SK-N-SH (cell line): ENCODE data around the gene KLHL35. TPM values are rescaled to one million over a fixed set of nuclear protein-coding genes. Genes with fewer than 3 reads are reported as not detected.

Source experiments
- CTCF ChIA-PET: fragments of 300-600, 350-600 bp; formaldehyde crosslinking; extraction: SDS; loops from one replicate; lab custom pipeline; 2021; lab: Yijun Ruan, JAX
- POLR2A ChIA-PET: fragments of 350-600 bp; sonication (Branson Sonifier 250); formaldehyde crosslinking; extraction: SDS; loops from one replicate; lab custom pipeline; 2020; ENCODE audit warnings: antibody characterized with exemption, inconsistent platforms; lab: Yijun Ruan, JAX
- DNase-seq: peaks from one replicate; pipeline ENCODE4 v3.0.0; 2012
- H2AFZ ChIP-seq: fragments of 200-600 bp; sonication (generic); 2 replicates; pipeline ENCODE4 v1.8.1; 2016; ENCODE audit warnings: antibody characterized with exemption, mild to moderate bottlenecking, low read depth
- H3F3A ChIP-seq: fragments of 200-600 bp; sonication (generic); replicated peaks from 2 replicates; pipeline ENCODE3; 2016; ENCODE audit warnings: antibody characterized with exemption, mild to moderate bottlenecking; ENCODE audit not compliant: insufficient read depth
- H3K27ac ChIP-seq, 2 experiments: fragments of 200-500 bp in 1 of 2; fragments of 200-600 bp in 1 of 2; sonication (Bioruptor generic) in 1 of 2; sonication (generic), shearing (Covaris generic) in 1 of 2; 2 replicates each; pipeline versions ENCODE4 v1.5.1 to v1.6.1; 2014 to 2016; ENCODE audit warnings: low read depth in 2 of 2, inconsistent platforms in 1 of 2, low read length in 1 of 2, mild to moderate bottlenecking in 1 of 2, mixed read lengths in 1 of 2
- H3K27me3 ChIP-seq: fragments of 200-600 bp; sonication (generic), shearing (Covaris generic); 2 replicates; pipeline ENCODE4 v1.6.1; 2016; ENCODE audit warnings: mixed run types; ENCODE audit not compliant: insufficient read depth
- H3K36me3 ChIP-seq, 2 experiments: fragments of 200-500 bp in 1 of 2; fragments of 200-600 bp in 1 of 2; sonication (Bioruptor generic) in 1 of 2; sonication (generic) in 1 of 2; replicated peaks in 1 of 2; 2 replicates each; pipeline versions ENCODE3 to v1.5.1; 2014 to 2016; ENCODE audit warnings: low read length in 1 of 2, mild to moderate bottlenecking in 1 of 2; ENCODE audit not compliant: insufficient read depth in 2 of 2, control insufficient read depth in 1 of 2
- H3K4me1 ChIP-seq, 2 experiments: fragments of 200-500 bp in 1 of 2; fragments of 200-600 bp in 1 of 2; sonication (Bioruptor generic) in 1 of 2; sonication (generic), shearing (Covaris generic) in 1 of 2; 2 replicates each; pipeline versions ENCODE4 v1.5.1 to v1.6.1; 2014 to 2016; ENCODE audit warnings: low read depth in 1 of 2, low read length in 1 of 2, mixed run types in 1 of 2; ENCODE audit not compliant: insufficient read depth in 2 of 2, control insufficient read depth in 1 of 2
- H3K4me2 ChIP-seq: fragments of 200-600 bp; sonication (generic), shearing (Covaris generic); 2 replicates; pipeline ENCODE4 v1.6.1; 2017; ENCODE audit warnings: mixed run types
- H3K4me3 ChIP-seq, 2 experiments: fragments of 200-500 bp in 1 of 2; fragments of 200-600 bp in 1 of 2; sonication (Bioruptor generic) in 1 of 2; sonication (generic), shearing (Covaris generic) in 1 of 2; 2 replicates each; pipeline versions ENCODE4 v1.5.1 to v1.8.1; 2014 to 2016; ENCODE audit warnings: low read depth in 2 of 2, inconsistent platforms in 1 of 2, low read length in 1 of 2, mild to moderate bottlenecking in 1 of 2, mixed read lengths in 1 of 2, moderate library complexity in 1 of 2
- H3K79me2 ChIP-seq: fragments of 200-600 bp; sonication (generic); 2 replicates; pipeline ENCODE4 v1.8.1; 2017; ENCODE audit warnings: mild to moderate bottlenecking; ENCODE audit not compliant: insufficient read depth
- H3K9ac ChIP-seq: fragments of 200-600 bp; sonication (generic); 2 replicates; pipeline ENCODE4 v1.6.1; 2017; ENCODE audit warnings: mixed run types
- H3K9me2 ChIP-seq: fragments of 200-600 bp; sonication (generic); 2 replicates; pipeline ENCODE4 v1.6.1; 2017; ENCODE audit warnings: mixed run types
- H3K9me3 ChIP-seq: fragments of 200-600 bp; sonication (generic); 2 replicates; pipeline ENCODE4 v1.6.1; 2017; ENCODE audit warnings: mixed run types, mild to moderate bottlenecking, moderate library complexity
- H4K20me1 ChIP-seq: fragments of 200-600 bp; sonication (generic); 2 replicates; pipeline ENCODE4 v1.6.1; 2017; ENCODE audit warnings: mild to moderate bottlenecking, mixed run types; ENCODE audit not compliant: insufficient read depth
- EZH2phosphoT487 ChIP-seq: fragments of 200-600 bp; sonication (generic); IDR thresholded peaks from 2 replicates; pipeline ENCODE4 v1.6.1; 2017; ENCODE audit warnings: low read depth, mixed run types, mild to moderate bottlenecking, antibody characterized with exemption, moderate library complexity, borderline replicate concordance
- FOXJ3 ChIP-seq: sonication (generic); formaldehyde crosslinking; IDR thresholded peaks from 2 replicates; pipeline ENCODE4 v1.5.1; 2020; ENCODE audit warnings: mild to moderate bottlenecking, missing genetic modification reagents
- FOXM1 ChIP-seq: IDR thresholded peaks from 2 replicates; pipeline ENCODE4 v1.4.0; 2012; ENCODE audit warnings: low read depth, mild to moderate bottlenecking
- MXI1 ChIP-seq: IDR thresholded peaks from 2 replicates; pipeline ENCODE4 v1.6.1; 2012; ENCODE audit warnings: mild to moderate bottlenecking, low read depth, low read length, improper control_type of control experiment
- RFX5 ChIP-seq: IDR thresholded peaks from 2 replicates; pipeline ENCODE4 v1.6.1; 2012; ENCODE audit warnings: mild to moderate bottlenecking, improper control_type of control experiment, low read length
- RXRA ChIP-seq: IDR thresholded peaks from 2 replicates; pipeline ENCODE4 v1.4.0; 2012; ENCODE audit warnings: low read depth, mild to moderate bottlenecking, borderline replicate concordance
- SMC3 ChIP-seq: IDR thresholded peaks from 2 replicates; pipeline ENCODE4 v1.6.1; 2012; ENCODE audit warnings: low read depth, low read length, improper control_type of control experiment
- TEAD4 ChIP-seq: IDR thresholded peaks from 2 replicates; pipeline ENCODE4 v1.4.0; 2012; ENCODE audit warnings: mild to moderate bottlenecking, borderline replicate concordance; ENCODE audit not compliant: insufficient read depth
- USF1 ChIP-seq: IDR thresholded peaks from 2 replicates; pipeline ENCODE4 v1.4.0; 2012; ENCODE audit warnings: low read depth, borderline replicate concordance
- USF2 ChIP-seq: fragments of 150-350 bp; IDR thresholded peaks from 2 replicates; pipeline ENCODE4 v1.6.1; 2017; ENCODE audit warnings: antibody characterized with exemption, low read length, low read depth, borderline replicate concordance
- whole genome bisulfite sequencing: methylation state at CpG from one replicate; pipeline ENCODE4 v1.1.6; 2017; ENCODE audit warnings: low lambda C conversion rate; 5-methylcytosine and 5-hydroxymethylcytosine counted together
- polyA plus RNA-seq, 3 experiments: library from polyadenylated mRNA; depleted of rRNA; stranded (reverse); fragments of >200 nt; gene quantifications; 2 replicates each; pipeline ENCODE4 v1.2.3, GENCODE V29; 2012
- TF ChIP-seq, protein P1 (sequence below): IDR thresholded peaks from 2 replicates; pipeline ENCODE4 v1.4.0; 2012; ENCODE audit warnings: low read depth, borderline replicate concordance
- TF ChIP-seq, protein P2 (sequence below): fragments of 150-350 bp; IDR thresholded peaks from 2 replicates; pipeline ENCODE4 v1.6.1; 2016; ENCODE audit warnings: mild to moderate bottlenecking, low read depth, low read length

Gene KLHL35
- polyA plus RNA-seq, 1 of the 3 experiments (the other 2 are of a cell fraction): 1.7 TPM

GRCh38 chr11:75480185-75481175, 47.5 kb upstream of the KLHL35 start:
- Histone ChIP-seq H3K4me1 (peaks cover 2 to 5% of the 10 kb centered on the region in 2 experiments; a peak in 2 of 4 replicates), H3K9me3 (no peaks in the 10 kb centered on the region), H3K36me3 (no peaks in the 10 kb centered on the region), H3F3A (no peaks in the 10 kb centered on the region), H3K4me2 (no peak overlapping the region), H3K27me3 (no peaks in the 10 kb centered on the region), H2AFZ (no peak overlapping the region), H3K4me3 (no peak overlapping the region), H3K79me2 (no peaks in the 10 kb centered on the region), H3K9me2 (no peaks in the 10 kb centered on the region), H3K27ac (no peak overlapping the region), H4K20me1 (no peaks in the 10 kb centered on the region), H3K9ac (no peak overlapping the region)
- POLR2A ChIA-PET: no interaction called here
- CTCF ChIA-PET: interaction anchor here (0.6 to 1.1 kb wide), 4 partner anchors 9 to 496 kb away, joined by 3 read pairs; no protein-coding TSS in a partner anchor
- DNase-seq: no peak
- WGBS: 83% methylated on average over 10 of the region's 10 CpGs
- TF ChIP-seq USF2: no peak
- TF ChIP-seq EZH2phosphoT487: no peak
- TF ChIP-seq, protein P1, sequence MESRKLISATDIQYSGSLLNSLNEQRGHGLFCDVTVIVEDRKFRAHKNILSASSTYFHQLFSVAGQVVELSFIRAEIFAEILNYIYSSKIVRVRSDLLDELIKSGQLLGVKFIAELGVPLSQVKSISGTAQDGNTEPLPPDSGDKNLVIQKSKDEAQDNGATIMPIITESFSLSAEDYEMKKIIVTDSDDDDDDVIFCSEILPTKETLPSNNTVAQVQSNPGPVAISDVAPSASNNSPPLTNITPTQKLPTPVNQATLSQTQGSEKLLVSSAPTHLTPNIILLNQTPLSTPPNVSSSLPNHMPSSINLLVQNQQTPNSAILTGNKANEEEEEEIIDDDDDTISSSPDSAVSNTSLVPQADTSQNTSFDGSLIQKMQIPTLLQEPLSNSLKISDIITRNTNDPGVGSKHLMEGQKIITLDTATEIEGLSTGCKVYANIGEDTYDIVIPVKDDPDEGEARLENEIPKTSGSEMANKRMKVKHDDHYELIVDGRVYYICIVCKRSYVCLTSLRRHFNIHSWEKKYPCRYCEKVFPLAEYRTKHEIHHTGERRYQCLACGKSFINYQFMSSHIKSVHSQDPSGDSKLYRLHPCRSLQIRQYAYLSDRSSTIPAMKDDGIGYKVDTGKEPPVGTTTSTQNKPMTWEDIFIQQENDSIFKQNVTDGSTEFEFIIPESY: no peak
- no peak for TF ChIP-seq RFX5
- TF ChIP-seq, protein P2, sequence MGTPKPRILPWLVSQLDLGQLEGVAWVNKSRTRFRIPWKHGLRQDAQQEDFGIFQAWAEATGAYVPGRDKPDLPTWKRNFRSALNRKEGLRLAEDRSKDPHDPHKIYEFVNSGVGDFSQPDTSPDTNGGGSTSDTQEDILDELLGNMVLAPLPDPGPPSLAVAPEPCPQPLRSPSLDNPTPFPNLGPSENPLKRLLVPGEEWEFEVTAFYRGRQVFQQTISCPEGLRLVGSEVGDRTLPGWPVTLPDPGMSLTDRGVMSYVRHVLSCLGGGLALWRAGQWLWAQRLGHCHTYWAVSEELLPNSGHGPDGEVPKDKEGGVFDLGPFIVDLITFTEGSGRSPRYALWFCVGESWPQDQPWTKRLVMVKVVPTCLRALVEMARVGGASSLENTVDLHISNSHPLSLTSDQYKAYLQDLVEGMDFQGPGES: no peak
- no peak for TF ChIP-seq FOXM1

DNA sequence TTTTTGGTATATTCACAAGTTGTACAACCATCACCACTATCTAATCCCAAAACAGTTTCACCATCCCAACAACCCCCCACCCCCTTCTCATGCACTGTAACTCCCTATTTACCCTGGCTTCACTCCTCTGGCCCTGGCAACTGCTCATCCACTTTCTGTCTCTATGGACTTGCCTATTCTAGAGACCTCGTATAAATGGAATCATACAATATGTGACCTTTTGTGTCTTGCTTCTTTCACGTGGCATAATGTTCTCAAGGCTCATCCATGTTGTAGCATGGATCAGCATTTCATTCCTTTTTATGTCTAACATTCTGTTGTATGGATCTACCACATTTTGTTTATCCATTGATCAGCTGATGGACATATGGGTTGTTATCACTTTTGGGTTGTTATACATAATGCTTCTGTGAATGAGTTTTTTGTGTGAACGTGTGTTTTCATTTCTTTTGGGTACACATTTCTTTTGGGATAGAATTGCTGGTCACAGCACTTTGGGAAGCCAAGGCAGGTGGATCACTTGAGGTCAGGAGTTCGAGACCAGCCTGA, 46.7 kb upstream of the KLHL35 start:
- Histone ChIP-seq H3K27ac (no peak overlapping the region), H2AFZ (no peak overlapping the region), H3K79me2 (no peaks in the 10 kb centered on the region), H3K4me3 (no peak overlapping the region), H3K9me3 (no peaks in the 10 kb centered on the region), H4K20me1 (no peaks in the 10 kb centered on the region), H3K9me2 (no peaks in the 10 kb centered on the region), H3F3A (no peaks in the 10 kb centered on the region), H3K36me3 (no peaks in the 10 kb centered on the region), H3K4me1 (peaks cover 4 to 8% of the 10 kb centered on the region in 2 experiments; a peak in 2 of 4 replicates), H3K4me2 (no peak overlapping the region), H3K27me3 (no peaks in the 10 kb centered on the region), H3K9ac (no peak overlapping the region)
- CTCF ChIA-PET: interaction anchor here (0.6 kb wide), 1 partner anchor 148 kb away, joined by 3 read pairs; no protein-coding TSS in a partner anchor
- TF ChIP-seq FOXM1: no peak
- no peak for TF ChIP-seq SMC3
- TF ChIP-seq RXRA: no peak
- TF ChIP-seq, protein P2: no peak
- TF ChIP-seq USF1: no peak
- no peak for TF ChIP-seq FOXJ3 (CRISPR knock-in tag)
- TF ChIP-seq TEAD4: no peak
- no peak for TF ChIP-seq MXI1
- POLR2A ChIA-PET: no interaction called here
- WGBS: 64% methylated on average over 4 of the region's 4 CpGs
- DNase-seq: no peak
